ENCODE measurements around the gene BCL2L12.
A peak's percentile ranks its signal among the peaks of the same experiment; 100 is the strongest.

BCL2L12 gene

GRCh38 chr19:49687150-49687549, 21.4 kb downstream of the BCL2L12 start:
- no peak for DNase-seq

GRCh38 chr19:49687566-49688316, 22.0 kb downstream of the BCL2L12 start:
- DNase-seq, result peak; percentile 70

GRCh38 chr19:49688531-49689132, 22.9 kb downstream of the BCL2L12 start:
- DNase-seq, result no peak

GRCh38 chr19:49689133-49690078, 23.7 kb downstream of the BCL2L12 start, which contains the start of gene ADM5:
Gene ADM5, plus strand, starts transcription at chr19:49689594. Its CDS starts 244 bp downstream, at chr19:49689838.
- no peak for DNase-seq

GRCh38 chr19:49690079-49690655, 24.4 kb downstream of the BCL2L12 start:
- no peak for DNase-seq

GRCh38 chr19:49690656-49691242, 25.0 kb downstream of the BCL2L12 start, which contains the start of gene CPT1C:
Gene CPT1C, plus strand, starts transcription at chr19:49691116. Its CDS starts 1,137 bp downstream, at chr19:49692253.
- DNase-seq, result no peak

- DNase-seq, result peak; percentile 58
Observed at GRCh38 chr19:49691243-49692146, 25.8 kb downstream of the BCL2L12 start.

- DNase-seq, result no peak
Observed at GRCh38 chr19:49692147-49692506, 26.4 kb downstream of the BCL2L12 start.

GRCh38 chr19:49696115-49696514, 30.4 kb downstream of the BCL2L12 start:
- DNase-seq, result no peak

GRCh38 chr19:49696865-49697264, 31.1 kb downstream of the BCL2L12 start:
- DNase-seq, result no peak

- no peak for DNase-seq
Observed at GRCh38 chr19:49699364-49699763, 33.6 kb downstream of the BCL2L12 start.

- DNase-seq, result no peak
Observed at GRCh38 chr19:49700563-49700962, 34.8 kb downstream of the BCL2L12 start.

- DNase-seq, result no peak
Observed at GRCh38 chr19:49701271-49701786, 35.6 kb downstream of the BCL2L12 start.

GRCh38 chr19:49704888-49705642, 39.3 kb downstream of the BCL2L12 start:
- no peak for DNase-seq

- no peak for DNase-seq
Observed at GRCh38 chr19:49705919-49706318, 40.2 kb downstream of the BCL2L12 start.

GRCh38 chr19:49710372-49710951, 44.7 kb downstream of the BCL2L12 start:
- no peak for DNase-seq

- no peak for DNase-seq
Observed at GRCh38 chr19:49712397-49712859, 46.7 kb downstream of the BCL2L12 start.

- no peak for DNase-seq
Observed at GRCh38 chr19:49713236-49713845, 47.6 kb downstream of the BCL2L12 start.

- peak; percentile 78 for DNase-seq
Observed at GRCh38 chr19:49716154-49716553, 50.4 kb downstream of the BCL2L12 start.
